COLO829 (cell line): ENCODE measurements around the gene CUL3.
A peak's percentile ranks its signal among the peaks of the same experiment; 100 is the strongest.
"Not testable (repeated sequence)": the region's sequence is repeated elsewhere in the genome, so short reads cannot be mapped to it uniquely, and the experiment has no call there.

Source experiments
- DNase-seq: peaks from one replicate; pipeline ENCODE4 v3.0.0; 2012; ENCODE audit warnings: low spot score

The CUL3 gene

DNA sequence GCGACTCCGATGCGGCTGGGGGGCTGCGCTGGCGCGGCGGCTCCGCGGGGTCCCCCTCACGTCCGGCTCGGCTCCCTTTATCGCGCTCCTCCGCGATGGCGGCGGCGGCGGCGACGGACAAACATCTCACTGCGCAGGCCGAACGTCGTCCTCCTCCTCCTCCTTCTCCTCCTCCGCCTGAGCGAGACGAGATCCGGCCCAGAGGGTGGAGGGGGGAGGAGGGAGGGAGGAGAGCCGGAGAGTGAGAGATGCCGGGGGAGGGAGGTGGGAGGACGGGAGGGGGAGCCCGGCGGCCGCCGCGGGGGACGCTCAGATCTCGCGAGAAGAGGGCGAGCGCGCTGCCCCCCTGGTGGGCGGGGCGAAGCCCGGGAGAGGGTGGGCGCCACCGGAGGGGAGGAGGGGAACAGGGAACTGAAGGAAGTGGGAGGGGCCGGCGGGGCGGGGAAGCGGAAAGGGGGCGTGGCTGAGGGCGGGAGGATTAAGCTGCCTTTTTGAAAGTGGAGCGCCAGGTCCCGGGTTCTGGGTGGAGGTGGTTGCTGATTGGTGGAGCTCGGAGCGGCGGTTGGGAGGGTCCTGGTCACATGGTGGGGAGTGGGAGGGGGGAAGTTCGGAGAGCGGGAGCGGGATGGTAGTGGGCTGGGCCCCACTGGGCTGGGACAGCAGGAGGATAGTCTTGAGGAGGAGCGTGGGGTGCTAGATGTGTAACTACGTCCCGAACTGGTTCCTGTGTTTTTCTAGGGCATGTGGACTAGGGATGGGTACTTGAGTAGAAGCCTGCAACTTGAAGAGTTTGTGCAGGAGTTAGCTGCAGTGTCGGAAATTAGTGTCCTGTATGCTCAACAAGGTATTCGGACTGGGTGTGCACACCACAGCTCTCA lies at the start of gene CUL3:
TSS of gene CUL3 (minus strand) at position 153 of the 878 bp plus-strand sequence. CDS start 354 bp downstream, outside the sequence.
- DNase-seq, result peak; percentile 97

DNA sequence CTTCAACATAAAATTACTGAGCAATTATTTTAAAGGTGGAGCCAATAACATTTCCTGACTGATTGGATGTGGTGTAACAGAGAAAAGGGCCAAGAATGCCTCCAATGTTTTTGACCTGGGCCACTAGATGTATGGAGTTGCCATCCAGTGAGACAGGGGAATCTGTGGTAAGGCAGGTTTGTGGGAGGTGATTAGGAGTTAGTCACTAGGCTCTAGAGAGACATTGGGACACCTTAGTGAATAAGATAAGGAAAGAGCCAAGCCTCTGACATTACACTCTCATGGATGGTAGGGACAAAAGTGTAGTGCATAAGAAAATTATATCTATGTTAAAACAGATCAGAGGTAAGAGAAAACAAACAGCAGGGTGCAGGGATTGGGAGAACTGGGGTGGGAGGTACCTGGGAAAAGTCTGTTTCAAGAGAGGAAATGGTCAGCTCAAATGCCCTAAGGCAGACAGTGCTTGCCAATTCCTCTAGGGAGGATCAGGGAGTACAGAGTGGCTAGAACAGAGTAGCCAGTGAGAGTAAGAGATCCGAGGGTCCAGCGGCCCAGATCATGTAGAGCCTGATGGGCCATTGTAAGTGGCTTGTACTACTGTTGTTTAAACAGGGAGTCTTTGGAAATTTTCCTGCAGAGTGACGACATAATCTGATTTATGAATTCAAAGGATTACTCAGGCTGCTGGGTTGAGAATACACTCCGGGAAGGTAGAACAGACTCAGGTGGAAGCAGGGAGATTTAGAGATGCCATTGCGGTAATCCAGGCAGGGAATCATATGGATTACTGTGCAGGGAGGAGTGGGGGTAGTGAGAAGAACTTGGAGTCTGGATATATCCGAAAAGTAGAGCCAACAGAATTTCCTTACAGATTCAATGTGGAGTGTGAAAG lies 45.7 kb upstream of the CUL3 start:
- no peak for DNase-seq

DNA sequence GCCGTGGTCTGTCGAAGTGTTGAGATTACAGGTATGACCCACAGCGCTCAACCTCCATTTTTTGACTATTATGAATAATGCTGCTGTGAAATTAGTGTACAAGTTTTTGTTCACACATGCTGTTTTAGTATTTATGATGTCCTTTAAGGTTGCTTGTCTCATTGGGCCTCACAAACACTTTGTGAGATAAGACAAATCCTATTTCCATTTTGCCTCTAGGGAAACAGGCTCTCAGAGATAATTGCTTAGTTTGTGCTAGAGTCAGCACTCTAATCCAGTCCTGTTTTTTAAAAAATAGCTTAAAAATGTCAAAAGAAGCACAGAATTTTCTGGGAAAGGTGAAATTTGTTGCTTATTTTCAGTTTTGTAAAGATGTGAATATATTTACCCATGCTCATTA lies 43.3 kb upstream of the CUL3 start:
- no peak for DNase-seq

DNA sequence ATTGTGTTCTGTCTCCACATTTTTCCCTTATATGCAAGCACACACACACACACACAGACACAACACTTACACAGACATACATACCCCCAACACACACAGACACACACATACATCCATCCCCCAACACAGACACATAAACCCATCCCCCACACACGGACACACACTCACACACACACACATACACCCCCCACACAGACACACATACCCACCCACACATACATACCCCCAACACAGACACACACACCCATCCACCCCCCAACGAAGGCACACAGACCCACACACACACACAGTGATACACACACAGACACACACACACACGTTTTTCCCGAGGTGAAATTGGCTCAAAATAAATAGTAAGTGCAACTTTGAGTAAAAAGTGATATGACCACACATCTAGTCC lies 41.6 kb upstream of the CUL3 start:
- DNase-seq, result no peak

DNA sequence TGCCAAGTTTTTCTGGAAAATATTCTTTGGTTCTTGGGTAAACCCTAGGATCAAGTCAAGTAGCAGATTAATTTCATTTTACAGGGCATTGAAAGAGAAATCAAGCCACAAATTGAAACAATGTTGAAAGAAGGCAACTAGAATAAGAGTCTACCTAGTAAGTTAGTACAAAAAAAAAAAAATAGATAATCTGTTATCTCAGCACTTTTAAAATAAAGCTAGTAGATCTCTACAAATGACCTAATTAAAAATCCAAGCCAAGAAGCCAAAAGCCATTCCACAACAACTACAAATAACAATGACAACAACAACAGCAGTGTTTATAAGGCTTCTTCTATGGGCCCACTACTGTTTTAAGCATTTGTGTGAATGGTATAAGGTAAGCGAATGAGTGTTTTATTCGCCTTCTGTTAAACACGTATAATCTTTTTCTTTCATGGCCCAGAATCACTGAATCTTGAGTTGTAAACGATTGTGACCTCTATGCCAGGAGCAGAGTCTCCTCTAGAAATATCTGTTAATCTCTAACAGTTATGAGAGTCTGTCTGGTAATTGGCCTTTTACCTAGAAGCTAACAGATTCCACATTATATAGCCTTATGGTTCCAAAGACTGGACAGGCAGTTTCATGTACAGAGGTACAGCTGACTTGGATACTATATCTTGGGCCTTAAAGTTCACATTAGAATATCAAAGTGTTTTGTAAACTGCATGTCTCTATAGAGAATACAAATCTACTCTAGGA lies 28.6 kb upstream of the CUL3 start:
- no peak for DNase-seq

DNA sequence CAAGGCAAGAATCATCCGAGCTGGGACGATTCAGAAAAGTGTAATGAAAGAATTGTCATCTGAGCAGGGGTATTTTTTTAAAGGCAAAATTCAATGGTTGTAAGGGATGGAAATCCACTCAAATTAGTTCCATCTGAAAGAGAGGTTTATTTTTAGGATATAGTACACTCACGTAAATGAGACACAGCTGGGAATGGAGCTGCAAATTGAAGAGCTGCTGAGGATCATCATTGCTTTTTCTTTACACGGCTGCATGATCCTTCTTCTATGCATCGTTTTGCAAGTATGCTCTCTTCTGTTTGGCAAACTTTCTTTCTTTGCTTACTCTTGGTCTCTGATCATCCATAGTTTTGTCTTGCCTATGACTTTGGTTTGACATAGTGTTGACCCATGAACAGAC lies 27.4 kb upstream of the CUL3 start:
- no peak for DNase-seq

DNA sequence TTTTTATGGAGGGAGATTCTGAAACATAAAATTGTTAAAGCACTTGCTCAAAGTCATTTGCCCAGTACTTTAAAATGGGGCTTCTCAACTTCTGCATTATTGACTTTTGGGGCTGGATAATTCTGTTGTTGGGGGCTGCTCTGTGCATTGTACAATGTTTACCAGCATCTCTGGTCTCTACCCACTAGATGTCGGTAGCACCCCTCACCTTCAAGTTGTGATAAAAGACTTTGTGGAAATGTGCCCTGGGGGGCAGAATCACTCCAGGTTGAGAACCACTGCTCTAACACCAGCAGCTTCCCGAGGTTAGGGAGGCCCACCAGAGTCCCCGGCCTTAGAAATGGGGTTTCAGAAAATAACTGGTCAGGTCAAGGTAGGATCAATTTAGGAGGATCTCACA lies 26.8 kb upstream of the CUL3 start:
- no peak for DNase-seq

DNA sequence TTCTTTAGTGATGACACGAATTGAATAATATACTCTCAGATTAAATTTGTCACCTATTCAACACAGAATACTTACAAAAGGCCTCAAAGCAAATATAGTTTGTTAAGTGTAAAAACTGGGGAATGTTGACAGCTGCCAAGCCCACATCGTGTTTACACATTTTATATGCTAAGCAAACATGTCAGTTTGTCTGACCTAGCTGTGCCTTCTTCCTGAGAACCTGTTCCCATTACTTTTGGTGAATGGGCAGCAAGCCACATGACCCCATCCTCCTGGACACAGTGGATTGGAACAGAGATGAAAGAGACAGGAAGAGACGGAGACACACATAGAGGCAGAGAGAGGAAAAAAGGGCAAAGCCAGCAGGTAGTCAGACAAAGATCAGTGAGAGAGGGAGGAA lies 22.9 kb upstream of the CUL3 start:
- DNase-seq, result no peak

DNA sequence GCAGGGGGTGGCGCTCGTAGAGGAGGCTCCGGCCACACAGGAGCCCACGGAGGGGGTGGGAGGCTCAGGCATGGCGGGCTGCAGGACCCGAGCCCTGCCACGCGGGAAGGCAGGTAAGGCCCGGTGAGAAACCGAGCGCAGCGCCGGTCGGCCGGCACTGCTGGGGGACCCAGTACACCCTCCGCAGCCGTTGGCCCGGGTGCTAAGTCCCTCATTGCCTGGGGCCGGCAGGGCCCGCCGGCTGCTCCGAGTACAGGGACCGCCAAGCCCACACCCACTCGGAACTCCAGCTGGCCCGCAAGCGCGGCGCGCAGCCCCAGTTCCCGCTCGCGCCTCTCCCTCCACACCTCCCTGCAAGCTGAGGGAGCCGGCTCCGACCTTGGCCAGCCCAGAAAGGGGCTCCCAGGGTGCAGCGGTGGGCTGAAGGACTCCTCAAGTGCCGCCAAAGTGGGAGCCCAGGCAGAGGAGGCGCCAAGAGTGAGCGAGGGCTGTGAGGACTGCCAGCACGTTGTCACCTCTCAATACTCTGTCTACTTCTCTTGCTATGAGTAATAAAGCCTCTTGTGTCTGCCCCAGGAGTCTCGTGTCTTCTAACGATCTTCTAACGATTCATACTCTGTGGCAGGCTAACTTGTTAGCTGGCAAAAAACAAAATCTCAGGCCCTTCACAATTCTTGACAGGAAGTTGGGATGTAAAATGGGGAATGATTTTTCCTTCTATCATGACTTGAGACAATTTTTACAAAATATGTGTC lies 18.8 kb upstream of the CUL3 start:
- DNase-seq, result not testable (repeated sequence)

DNA sequence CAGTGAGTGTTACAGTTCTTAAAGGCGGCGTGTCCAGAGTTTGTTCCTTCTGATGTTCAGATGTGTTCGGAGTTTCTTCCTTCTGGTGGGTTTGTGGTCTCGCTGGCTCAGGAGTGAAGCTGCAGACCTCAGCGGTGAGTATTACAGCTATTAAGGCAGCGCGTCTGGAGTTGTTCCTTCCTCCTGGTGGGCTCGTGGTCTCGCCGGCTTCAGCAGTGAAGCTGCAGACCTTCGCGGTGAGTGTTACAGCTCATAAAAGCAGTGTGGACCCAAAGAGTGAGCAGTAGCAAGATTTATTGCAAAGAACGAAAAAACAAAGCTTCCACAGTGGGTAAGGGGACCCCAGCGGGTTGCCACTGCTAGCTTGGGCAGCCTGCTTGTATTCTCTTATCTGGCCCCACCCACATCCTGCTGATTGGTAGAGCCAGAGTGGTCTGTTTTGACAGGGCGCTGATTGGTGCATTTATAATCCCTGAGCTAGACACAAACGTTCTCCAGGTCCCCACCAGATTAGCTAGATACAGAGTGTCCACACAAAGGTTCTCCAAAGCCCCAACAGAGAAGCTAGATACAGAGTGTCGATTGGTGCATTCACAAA lies 17.7 kb upstream of the CUL3 start:
- DNase-seq, result not testable (repeated sequence)

DNA sequence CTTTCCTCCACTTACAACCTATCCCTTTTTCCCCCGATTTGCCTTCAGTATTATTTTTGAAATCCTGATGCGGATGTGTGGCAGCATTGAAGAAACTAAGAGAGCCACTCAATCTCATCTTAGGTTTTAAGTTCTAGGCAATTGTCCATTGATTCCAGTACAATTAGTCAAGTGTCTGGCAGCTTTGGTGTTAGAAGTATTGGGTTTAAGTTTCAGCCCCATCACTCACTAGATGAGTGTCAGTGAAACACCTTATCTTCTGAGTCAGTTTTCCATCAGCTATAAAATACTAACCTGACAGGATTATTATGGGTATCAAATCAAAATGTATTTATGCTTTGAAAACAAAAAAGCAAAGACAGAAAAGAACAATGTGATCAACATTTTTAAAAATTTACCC lies 16.8 kb upstream of the CUL3 start:
- DNase-seq, result no peak

DNA sequence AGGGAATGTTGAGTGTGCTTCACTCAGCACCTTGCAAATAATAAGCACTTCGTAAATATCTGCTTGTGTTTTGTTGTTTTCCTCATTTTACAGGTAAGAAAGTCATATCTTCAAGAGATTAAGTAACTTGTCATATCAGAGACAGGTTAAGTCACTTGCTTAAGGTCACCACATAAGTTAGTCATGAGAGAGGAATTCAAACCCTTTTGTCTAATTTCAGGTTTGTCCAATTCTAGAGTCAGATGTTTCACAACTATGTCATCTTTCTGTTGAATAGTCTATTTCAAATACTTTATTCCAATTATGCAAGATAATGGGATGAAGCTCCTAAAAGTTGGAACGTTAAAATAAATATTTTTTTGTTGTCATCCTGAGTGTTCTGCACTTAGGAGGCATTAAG lies 13.5 kb upstream of the CUL3 start:
- no peak for DNase-seq

DNA sequence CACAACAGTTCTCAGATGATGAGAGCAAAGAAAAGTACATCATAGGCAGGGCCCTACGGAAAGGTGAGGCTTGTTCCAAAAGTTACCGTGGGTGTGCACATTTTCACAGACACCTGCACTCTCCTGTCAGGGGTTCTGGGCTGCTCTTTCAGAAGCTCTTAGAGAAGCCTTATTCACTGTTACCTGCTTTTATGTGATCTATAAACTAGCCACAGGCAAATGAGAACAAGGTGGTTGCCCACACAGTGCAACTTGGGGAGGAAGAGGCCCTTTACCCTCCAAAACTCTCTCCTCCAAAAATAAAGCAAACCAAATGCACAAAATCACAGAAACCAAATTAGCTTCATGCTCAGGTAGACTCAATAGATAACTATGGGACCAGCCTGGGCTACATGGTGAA lies 11.1 kb upstream of the CUL3 start:
- DNase-seq, result no peak

DNA sequence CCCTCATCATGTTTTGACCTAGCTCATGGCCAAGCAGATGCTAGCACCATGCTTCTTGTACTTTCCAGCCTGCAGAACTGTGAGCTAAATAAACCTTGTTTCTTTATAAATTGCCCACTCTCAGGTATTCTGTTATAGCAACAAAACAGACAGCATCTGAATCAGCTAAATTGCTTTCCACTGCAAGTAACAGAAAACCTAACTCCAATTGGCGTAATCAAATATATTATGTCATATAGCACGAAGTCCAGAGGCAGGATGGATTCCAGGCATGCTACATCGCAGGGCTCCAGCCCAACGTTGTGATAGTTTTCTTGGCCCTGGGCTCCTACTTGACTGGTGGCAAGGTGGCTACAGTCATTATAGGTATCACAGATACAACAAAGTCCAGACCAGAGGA lies 10.4 kb upstream of the CUL3 start:
- DNase-seq, result no peak

DNA sequence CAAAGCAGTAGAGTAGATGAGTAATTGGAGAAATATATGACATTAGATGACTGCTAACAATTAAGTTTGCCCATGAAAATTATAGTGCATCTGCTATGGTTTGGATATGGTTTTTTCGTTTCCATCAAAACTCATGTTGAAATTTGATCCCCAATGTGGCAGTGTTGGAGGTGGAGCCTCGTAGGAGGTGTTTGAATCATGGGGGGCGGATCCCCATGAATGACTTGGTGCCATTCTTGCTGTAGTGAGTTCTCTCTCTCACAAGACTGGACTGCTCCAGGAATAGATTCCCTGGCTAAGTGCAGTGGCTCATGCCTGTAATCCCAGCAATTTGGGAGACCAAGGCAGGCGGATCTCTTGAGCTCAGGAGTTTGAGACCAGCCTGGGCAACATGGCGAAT lies 9.7 kb upstream of the CUL3 start:
- no peak for DNase-seq

DNA sequence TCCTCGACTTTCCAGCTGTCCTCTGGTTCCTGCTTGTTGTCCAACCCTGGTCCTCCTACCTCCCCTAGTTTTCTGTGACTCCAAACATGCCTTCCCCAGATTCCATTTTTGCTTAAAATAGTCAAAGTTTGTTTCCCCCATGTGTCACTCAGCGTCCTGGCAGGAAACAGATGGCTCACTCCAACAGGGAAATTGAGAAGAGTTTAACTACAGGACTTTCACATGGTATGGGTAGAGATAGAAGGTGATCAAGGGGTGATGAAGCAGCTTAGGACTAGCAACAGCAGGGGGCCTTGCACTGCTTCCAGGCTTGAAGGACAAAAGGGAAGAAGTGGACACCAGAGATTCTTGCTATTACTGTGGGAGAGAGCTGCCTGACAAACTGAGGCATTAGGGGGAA lies 6.1 kb upstream of the CUL3 start:
- DNase-seq, result no peak

DNA sequence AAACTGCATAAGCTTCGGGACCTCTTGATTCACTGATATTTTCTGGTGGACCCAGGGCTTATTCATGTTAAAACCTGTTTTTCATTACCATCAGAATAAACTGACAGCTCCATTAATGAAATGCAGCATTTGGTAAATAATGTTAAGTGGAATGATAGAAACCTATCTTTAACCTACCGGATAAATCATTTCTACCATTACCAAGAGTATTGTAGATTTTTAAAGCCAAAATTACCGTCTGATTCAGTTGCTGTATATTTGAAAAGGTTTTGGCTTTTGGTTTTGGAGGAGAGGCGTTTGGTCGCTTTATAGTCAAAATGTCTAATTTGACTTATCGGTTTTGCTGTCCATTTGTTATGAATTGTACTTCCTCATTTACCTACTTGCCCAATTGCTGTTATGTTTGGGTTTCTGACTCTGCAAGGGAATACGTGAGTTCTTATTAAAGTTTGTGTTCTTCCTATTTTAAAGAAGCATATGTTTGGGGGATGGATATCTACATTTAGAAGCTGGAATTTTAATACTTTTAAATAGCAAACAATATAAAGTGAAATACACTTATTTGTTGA lies 1.0 kb upstream of the CUL3 start:
- DNase-seq, result no peak

DNA sequence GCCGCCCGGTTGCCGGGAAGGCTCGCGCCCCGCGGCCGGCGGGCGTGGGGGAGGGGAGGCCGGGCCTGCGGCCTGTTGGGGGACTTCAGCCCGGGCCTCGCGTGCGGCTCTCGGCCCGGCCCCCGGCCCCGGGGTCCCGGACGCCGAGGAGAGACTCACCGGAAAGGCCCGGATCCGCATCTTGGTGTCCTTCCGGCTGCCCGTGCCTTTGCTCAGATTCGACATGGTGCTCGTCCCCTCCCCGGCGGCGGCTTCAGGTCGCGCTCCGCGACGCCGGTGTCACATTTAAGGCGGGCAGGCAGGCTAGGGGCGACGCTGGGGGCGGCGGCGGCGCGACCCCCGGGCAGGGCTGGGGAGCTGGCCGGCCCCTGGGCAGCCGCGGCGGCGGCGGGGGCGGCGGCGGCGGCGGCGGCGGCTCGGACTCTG lies 365 bp downstream of the CUL3 start:
- DNase-seq, result no peak

DNA sequence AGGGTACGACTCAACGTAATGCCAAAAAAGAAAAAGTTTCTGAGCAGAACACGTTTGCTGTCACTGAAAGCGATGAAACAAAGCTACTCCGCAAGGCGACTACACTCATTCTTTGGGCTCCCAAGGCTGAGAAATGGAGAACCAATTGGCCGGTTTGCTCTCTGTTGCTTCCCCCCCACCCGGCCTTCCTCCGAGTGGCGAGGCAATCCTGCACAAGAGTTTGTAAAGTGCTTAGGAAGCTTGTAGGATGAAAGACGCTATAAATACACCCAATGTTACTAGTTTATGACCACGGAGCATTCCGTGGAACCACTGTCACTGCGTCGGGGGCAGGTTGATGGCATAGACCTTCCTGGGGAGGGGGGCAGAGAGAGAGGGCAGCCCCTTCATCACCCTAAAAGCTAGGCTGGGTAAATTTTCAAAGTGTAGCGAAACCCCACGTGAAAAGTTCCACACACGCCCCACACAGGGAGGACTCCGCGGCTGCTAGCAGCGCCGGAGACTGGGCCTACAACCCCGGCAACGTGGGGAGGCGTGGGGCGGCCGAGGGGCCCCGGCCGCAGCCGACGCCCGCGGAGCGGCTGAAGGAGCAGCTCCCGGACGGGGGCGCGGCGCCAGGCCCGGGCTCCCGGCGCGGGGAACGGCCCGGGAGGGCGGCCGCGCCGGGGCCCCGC lies 915 bp downstream of the CUL3 start:
- DNase-seq, result no peak

DNA sequence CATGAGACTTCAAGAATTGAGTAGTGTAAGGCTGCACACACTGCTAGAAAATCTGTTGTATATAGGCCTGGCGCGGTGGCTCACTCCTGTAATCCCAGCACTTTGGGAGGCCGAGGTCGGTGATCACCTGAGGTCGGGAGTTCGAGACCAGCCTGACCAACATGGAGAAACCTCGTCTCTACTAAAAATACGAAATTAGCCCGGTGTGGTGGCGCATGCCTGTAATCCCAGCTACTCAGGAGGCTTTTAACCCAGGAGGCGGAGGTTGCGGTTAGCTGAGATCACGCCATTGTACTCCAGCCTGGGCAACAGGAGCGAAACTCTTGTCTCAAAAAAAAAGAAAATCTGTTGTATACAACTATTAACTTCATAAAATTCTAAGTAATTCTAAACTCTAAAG lies 2.1 kb downstream of the CUL3 start:
- not testable (repeated sequence) for DNase-seq
